Measurements from ENCODE around the gene ZNF691. TPM values are rescaled to one million over a fixed set of nuclear protein-coding genes. Genes with fewer than 3 reads are reported as not detected.
"Not testable (repeated sequence)": the region's sequence is repeated elsewhere in the genome, so short reads cannot be mapped to it uniquely, and the experiment has no call there.

ZNF691 gene
- total RNA-seq, 2 experiments from 2014 or later: 8.6 to 9.5 TPM

GRCh38 chr1:42869254-42869653 lies 22.8 kb downstream of the ZNF691 start:
- POLR2A ChIA-PET; H3K27ac Mint-ChIP-seq; DNase-seq; H3K4me1 Mint-ChIP-seq (ENCODE audit: low read depth); CTCF ChIA-PET; H3K4me3 Mint-ChIP-seq; H3K36me3 Mint-ChIP-seq; intact Hi-C loops (cut with micrococcal nuclease); H3K27me3 Mint-ChIP-seq: not testable (repeated sequence)
- peaks cover 12% of the 10 kb centered on the region for H3K9me3 Mint-ChIP-seq

GRCh38 chr1:42869751-42870150 lies 23.3 kb downstream of the ZNF691 start:
- H3K4me1 Mint-ChIP-seq (ENCODE audit: low read depth); CTCF ChIA-PET; H3K36me3 Mint-ChIP-seq; H3K4me3 Mint-ChIP-seq; H3K27me3 Mint-ChIP-seq; POLR2A ChIA-PET; H3K27ac Mint-ChIP-seq; DNase-seq; intact Hi-C loops (cut with micrococcal nuclease): not testable (repeated sequence)
- peaks cover 12% of the 10 kb centered on the region for H3K9me3 Mint-ChIP-seq

GRCh38 chr1:42873108-42873507 lies 26.7 kb downstream of the ZNF691 start:
- H3K4me3 Mint-ChIP-seq; intact Hi-C loops (cut with micrococcal nuclease); DNase-seq; H3K36me3 Mint-ChIP-seq; H3K27me3 Mint-ChIP-seq; H3K4me1 Mint-ChIP-seq (ENCODE audit: low read depth); CTCF ChIA-PET; H3K27ac Mint-ChIP-seq; POLR2A ChIA-PET: not testable (repeated sequence)
- peaks cover 12% of the 10 kb centered on the region for H3K9me3 Mint-ChIP-seq

- POLR2A ChIA-PET: interaction anchor here (0.8 kb wide), 1 partner anchor 27 kb away, joined by 3 read pairs; the partner anchor contains the start of gene ZNF691
- CTCF ChIA-PET: interaction anchor here (0.8 kb wide), 1 partner anchor 200 kb away, joined by 3 read pairs; no protein-coding TSS in a partner anchor
- intact Hi-C loops (cut with micrococcal nuclease): no loop called here
These were observed 27.3 kb downstream of the ZNF691 start for GRCh38 chr1:42873670-42874069.

GRCh38 chr1:42876009-42876408 lies 29.6 kb downstream of the ZNF691 start:
- Mint-ChIP-seq H3K27me3 (peaks cover 5% of the 10 kb centered on the region), H3K9me3 (peaks cover 12% of the 10 kb centered on the region), H3K27ac (no peak overlapping the region), H3K4me1 (ENCODE audit: low read depth) (no peaks in the 10 kb centered on the region), H3K4me3 (no peak overlapping the region), H3K36me3 (no peaks in the 10 kb centered on the region)
- DNase-seq: no peak
- intact Hi-C loops (cut with micrococcal nuclease): no loop called here
- ChIA-PET POLR2A (no interaction called here), CTCF (no interaction called here)

More at GRCh38 chr1:42873670-42874069, 27.3 kb downstream of the ZNF691 start:
- no peak for DNase-seq
- Mint-ChIP-seq H3K27ac (no peak overlapping the region), H3K36me3 (no peaks in the 10 kb centered on the region), H3K27me3 (peaks cover 3% of the 10 kb centered on the region), H3K9me3 (peaks cover 12% of the 10 kb centered on the region), H3K4me1 (ENCODE audit: low read depth) (no peaks in the 10 kb centered on the region), H3K4me3 (no peak overlapping the region)

GRCh38 chr1:42877380-42877779 lies 31.0 kb downstream of the ZNF691 start:
- no peak overlapping the region for H3K4me3 Mint-ChIP-seq
- ChIA-PET POLR2A (no interaction called here), CTCF (interaction anchor here (1.2 kb wide), 1 partner anchor 196 kb away, joined by 3 read pairs; no protein-coding TSS in a partner anchor)
- H3K9me3 Mint-ChIP-seq: peaks cover 12% of the 10 kb centered on the region
- DNase-seq: no peak
- no peak overlapping the region for H3K27ac Mint-ChIP-seq
- H3K4me1 Mint-ChIP-seq (ENCODE audit: low read depth): no peaks in the 10 kb centered on the region
- H3K27me3 Mint-ChIP-seq: peaks cover 5% of the 10 kb centered on the region
- intact Hi-C loops (cut with micrococcal nuclease): no loop called here
- no peaks in the 10 kb centered on the region for H3K36me3 Mint-ChIP-seq

GRCh38 chr1:42880384-42880783 lies 34.0 kb downstream of the ZNF691 start:
- Mint-ChIP-seq H3K36me3 (no peaks in the 10 kb centered on the region), H3K4me3 (no peak overlapping the region), H3K9me3 (no peaks in the 10 kb centered on the region), H3K4me1 (ENCODE audit: low read depth) (no peaks in the 10 kb centered on the region), H3K27ac (no peak overlapping the region), H3K27me3 (peaks cover 8% of the 10 kb centered on the region)
- DNase-seq: no peak
- POLR2A ChIA-PET: no interaction called here
- CTCF ChIA-PET: no interaction called here
- intact Hi-C loops (cut with micrococcal nuclease): no loop called here

GRCh38 chr1:42886046-42886739 lies 39.8 kb downstream of the ZNF691 start:
- Mint-ChIP-seq H3K36me3 (no peaks in the 10 kb centered on the region), H3K4me1 (ENCODE audit: low read depth) (no peaks in the 10 kb centered on the region), H3K27me3 (peaks cover 3% of the 10 kb centered on the region), H3K4me3 (no peak overlapping the region), H3K9me3 (no peaks in the 10 kb centered on the region), H3K27ac (no peak overlapping the region)
- POLR2A ChIA-PET: no interaction called here
- intact Hi-C loops (cut with micrococcal nuclease): no loop called here
- DNase-seq: no peak
- CTCF ChIA-PET: no interaction called here

GRCh38 chr1:42886800-42887199 lies 40.4 kb downstream of the ZNF691 start:
- Mint-ChIP-seq H3K4me3 (no peak overlapping the region), H3K27me3 (peaks cover 3% of the 10 kb centered on the region), H3K36me3 (no peaks in the 10 kb centered on the region), H3K27ac (no peak overlapping the region), H3K4me1 (ENCODE audit: low read depth) (no peaks in the 10 kb centered on the region), H3K9me3 (no peaks in the 10 kb centered on the region)
- CTCF ChIA-PET: no interaction called here
- no peak for DNase-seq
- POLR2A ChIA-PET: no interaction called here
- intact Hi-C loops (cut with micrococcal nuclease): no loop called here

- Mint-ChIP-seq H3K4me1 (ENCODE audit: low read depth) (no peaks in the 10 kb centered on the region), H3K36me3 (no peaks in the 10 kb centered on the region), H3K4me3 (no peak overlapping the region), H3K9me3 (no peaks in the 10 kb centered on the region), H3K27me3 (peaks cover 3% of the 10 kb centered on the region), H3K27ac (no peak overlapping the region)
- DNase-seq: no peak
- CTCF ChIA-PET: no interaction called here
- intact Hi-C loops (cut with micrococcal nuclease): no loop called here
- POLR2A ChIA-PET: no interaction called here
These were observed 41.0 kb downstream of the ZNF691 start for GRCh38 chr1:42887366-42887765.

- H3K9me3 Mint-ChIP-seq: no peaks in the 10 kb centered on the region
- POLR2A ChIA-PET: no interaction called here
- intact Hi-C loops (cut with micrococcal nuclease): no loop called here
- no peak for DNase-seq
- peaks cover 3% of the 10 kb centered on the region for H3K27me3 Mint-ChIP-seq
- no peaks in the 10 kb centered on the region for H3K36me3 Mint-ChIP-seq
- no peak overlapping the region for H3K27ac Mint-ChIP-seq
- no peak overlapping the region for H3K4me3 Mint-ChIP-seq
- CTCF ChIA-PET: no interaction called here
- no peaks in the 10 kb centered on the region for H3K4me1 Mint-ChIP-seq (ENCODE audit: low read depth)
These were observed 41.7 kb downstream of the ZNF691 start for GRCh38 chr1:42888013-42888633.

GRCh38 chr1:42889264-42889663 lies 42.9 kb downstream of the ZNF691 start:
- no peak overlapping the region for H3K27ac Mint-ChIP-seq
- H3K4me1 Mint-ChIP-seq (ENCODE audit: low read depth): no peaks in the 10 kb centered on the region
- no peak for DNase-seq
- no peaks in the 10 kb centered on the region for H3K36me3 Mint-ChIP-seq
- intact Hi-C loops (cut with micrococcal nuclease): no loop called here
- POLR2A ChIA-PET: no interaction called here
- CTCF ChIA-PET: no interaction called here
- H3K9me3 Mint-ChIP-seq: no peaks in the 10 kb centered on the region
- no peak overlapping the region for H3K4me3 Mint-ChIP-seq
- H3K27me3 Mint-ChIP-seq: peaks cover 2% of the 10 kb centered on the region

- no peaks in the 10 kb centered on the region for H3K36me3 Mint-ChIP-seq
These were observed 45.2 kb downstream of the ZNF691 start for GRCh38 chr1:42891465-42892138.

More at GRCh38 chr1:42891465-42892138, 45.2 kb downstream of the ZNF691 start:
- Mint-ChIP-seq H3K4me3 (no peak overlapping the region), H3K27me3 (peaks cover 6% of the 10 kb centered on the region), H3K9me3 (no peaks in the 10 kb centered on the region), H3K4me1 (ENCODE audit: low read depth) (no peaks in the 10 kb centered on the region), H3K27ac (no peak overlapping the region)
- ChIA-PET POLR2A (no interaction called here), CTCF (no interaction called here)
- DNase-seq: no peak
- intact Hi-C loops (cut with micrococcal nuclease): no loop called here

Measured in activated CD4-positive, alpha-beta memory T cell treated with anti-CD3 and anti-CD28 coated beads for 36 hours (primary cell).